GM12874 (cell line): ENCODE data around the gene LMO1.

ENCODE experiments used
- TF ChIP-seq, protein P1 (sequence below): IDR thresholded peaks from 2 replicates; pipeline ENCODE4 v1.5.1; 2011; ENCODE audit warnings: low read depth, mild to moderate bottlenecking, control low read depth, low read length, moderate library complexity; ENCODE audit not compliant: insufficient read depth

The LMO1 gene

GRCh38 chr11:8261921-8262551, 1.6 kb downstream of the LMO1 start:
- TF ChIP-seq, protein P1, sequence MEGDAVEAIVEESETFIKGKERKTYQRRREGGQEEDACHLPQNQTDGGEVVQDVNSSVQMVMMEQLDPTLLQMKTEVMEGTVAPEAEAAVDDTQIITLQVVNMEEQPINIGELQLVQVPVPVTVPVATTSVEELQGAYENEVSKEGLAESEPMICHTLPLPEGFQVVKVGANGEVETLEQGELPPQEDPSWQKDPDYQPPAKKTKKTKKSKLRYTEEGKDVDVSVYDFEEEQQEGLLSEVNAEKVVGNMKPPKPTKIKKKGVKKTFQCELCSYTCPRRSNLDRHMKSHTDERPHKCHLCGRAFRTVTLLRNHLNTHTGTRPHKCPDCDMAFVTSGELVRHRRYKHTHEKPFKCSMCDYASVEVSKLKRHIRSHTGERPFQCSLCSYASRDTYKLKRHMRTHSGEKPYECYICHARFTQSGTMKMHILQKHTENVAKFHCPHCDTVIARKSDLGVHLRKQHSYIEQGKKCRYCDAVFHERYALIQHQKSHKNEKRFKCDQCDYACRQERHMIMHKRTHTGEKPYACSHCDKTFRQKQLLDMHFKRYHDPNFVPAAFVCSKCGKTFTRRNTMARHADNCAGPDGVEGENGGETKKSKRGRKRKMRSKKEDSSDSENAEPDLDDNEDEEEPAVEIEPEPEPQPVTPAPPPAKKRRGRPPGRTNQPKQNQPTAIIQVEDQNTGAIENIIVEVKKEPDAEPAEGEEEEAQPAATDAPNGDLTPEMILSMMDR = no peak

- TF ChIP-seq, protein P1 = no peak
Observed at GRCh38 chr11:8261291-8261690, 2.4 kb downstream of the LMO1 start.

GRCh38 chr11:8260202-8260966, 3.3 kb downstream of the LMO1 start:
- TF ChIP-seq, protein P1 = no peak

- TF ChIP-seq, protein P1 = no peak
Observed at GRCh38 chr11:8259306-8259959, 4.2 kb downstream of the LMO1 start.

GRCh38 chr11:8258784-8259183, 4.9 kb downstream of the LMO1 start:
- TF ChIP-seq, protein P1 = no peak

DNA sequence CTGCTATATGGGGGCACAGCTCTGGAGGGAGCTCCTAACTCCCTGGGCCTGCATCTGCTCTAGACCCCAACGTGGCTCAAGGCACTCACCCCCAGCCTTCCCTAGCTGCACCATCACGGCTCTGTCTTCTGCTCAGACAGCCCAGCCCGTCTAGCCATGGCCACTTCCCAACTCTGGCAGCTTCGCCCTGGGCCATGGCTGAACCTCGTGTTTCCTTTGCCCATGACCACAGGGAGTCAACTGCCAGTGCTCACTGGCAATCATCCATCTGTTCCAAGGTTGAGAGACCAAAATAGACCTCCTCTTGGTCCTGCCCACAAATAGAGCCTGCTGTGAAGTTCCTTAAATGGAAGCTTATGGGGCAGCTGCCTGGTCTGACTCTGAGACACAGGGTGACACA, 5.4 kb downstream of the LMO1 start:
- TF ChIP-seq, protein P1 = no peak

- TF ChIP-seq, protein P1 = no peak
Observed at GRCh38 chr11:8257003-8257664, 6.5 kb downstream of the LMO1 start.
